GM18498 (cell line): Measurements from ENCODE around the gene CDK17.

Source experiments
- ATAC-seq: cut with Tn5 transposase; IDR thresholded peaks from one replicate; pipeline ENCODE4 v1.9.1; 2021; ENCODE audit warnings: mild to moderate bottlenecking, moderate library complexity; ENCODE audit not compliant: unreplicated experiment

Gene CDK17

DNA sequence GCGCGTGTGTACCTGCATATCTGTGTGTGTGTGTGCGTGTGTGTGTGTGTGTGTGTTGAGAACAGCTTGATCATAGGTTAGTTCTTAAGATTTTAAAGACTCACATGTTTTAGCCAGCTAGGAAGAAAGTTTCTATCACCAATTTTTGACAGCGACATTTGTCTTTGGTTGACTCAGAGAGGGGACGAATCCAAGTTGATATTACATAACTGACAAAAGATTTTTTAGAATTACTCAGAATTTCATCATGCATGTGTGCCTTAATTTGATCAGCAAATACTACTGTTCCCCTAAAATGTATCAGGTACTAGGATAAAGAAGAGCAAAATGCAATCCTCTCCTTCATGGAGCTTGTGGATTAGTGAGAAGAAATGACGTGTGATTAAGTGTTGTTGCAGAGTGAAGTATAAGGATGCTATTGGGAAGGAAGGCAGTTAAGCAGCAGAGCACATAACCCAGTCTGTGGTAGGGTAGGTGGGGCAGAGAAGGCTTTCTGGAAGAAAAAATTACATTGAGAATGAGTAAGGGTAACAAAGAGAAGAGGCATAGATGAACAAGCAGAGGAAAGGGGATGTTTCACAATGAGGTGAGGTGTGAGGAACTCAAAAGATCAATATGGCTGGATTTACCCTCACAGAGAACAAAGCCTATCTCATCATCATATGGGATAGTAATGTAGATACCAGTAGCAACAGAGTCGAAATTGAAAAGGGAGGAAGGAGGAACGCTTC lies 128.6 kb downstream of the CDK17 start:
- no peak for ATAC-seq

DNA sequence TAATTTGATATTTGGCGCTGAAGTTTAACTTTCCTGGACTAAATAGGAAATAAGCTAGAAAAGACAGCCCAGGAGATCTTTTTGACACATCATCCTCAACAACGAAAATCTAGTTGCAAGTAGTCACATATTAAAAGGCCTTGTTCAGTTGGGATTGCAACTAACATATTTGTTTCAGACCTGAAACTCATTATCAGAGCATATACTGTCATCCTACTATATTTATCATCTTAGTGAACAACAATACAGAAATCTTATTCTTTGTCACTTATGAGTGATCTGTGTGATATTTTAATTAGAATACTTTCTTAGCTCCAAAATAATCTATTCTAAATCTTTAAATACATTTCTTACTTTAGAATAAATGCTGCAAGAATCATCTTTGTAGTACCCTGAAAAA lies 134.0 kb downstream of the CDK17 start:
- ATAC-seq: no peak

DNA sequence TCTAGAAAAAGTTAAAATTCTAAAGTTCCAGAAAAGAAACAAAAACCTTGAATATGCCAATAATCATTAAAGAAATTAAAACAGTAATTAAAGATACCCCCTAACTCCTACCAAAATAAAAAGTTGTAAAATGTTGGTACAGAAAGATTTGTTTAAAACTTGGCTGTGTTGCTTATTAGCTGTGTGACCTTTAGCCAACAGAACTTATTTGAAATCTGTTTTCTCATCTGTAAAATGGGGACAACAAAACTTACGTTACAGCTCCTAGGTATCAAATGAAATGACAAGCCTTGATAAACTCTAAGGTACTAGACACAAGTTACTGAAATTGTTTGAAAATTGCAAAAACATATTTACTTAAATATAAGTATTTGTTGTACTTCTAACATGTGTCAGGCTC lies 134.4 kb downstream of the CDK17 start:
- ATAC-seq: no peak

DNA sequence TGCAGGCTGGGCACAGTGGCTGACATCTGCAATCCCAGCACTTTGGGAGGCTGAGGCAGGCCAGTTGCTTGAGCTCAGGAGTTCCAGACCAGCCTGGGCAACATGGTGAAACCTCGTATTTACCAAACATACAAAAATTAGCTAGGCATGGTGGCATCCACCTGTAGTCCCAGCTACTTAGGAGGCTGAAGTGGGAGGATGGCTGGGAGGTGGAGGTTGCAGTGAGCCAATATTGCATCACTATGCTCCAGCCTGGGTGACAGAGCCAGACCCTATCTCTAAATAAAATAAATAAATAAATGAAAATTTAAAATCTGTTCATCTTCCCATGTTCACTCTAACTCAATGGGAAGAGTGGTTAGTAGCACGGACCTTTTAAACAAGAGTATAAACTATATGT lies 134.8 kb downstream of the CDK17 start:
- no peak for ATAC-seq

DNA sequence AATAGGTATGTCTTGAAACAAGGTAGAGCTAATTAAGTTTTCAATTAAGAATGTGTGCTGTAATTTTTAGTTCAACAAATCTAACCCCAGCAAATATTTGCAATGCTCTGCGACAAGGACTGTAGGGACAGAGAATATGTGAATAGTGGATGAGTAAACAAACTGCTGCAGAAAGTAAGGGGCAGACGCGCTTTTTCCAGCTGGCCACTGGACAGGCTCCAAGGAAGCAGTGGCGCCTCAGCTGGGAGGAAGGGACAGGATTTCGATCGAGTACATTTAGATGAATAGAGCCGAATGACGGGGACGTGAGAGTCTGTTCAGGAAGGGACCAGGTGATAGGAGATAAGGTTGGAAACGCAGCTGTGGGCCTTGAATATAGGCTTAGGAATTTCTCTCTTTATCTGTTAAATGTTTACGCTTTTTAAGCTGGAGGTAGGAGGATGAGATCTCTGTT lies 136.8 kb downstream of the CDK17 start:
- ATAC-seq: no peak

DNA sequence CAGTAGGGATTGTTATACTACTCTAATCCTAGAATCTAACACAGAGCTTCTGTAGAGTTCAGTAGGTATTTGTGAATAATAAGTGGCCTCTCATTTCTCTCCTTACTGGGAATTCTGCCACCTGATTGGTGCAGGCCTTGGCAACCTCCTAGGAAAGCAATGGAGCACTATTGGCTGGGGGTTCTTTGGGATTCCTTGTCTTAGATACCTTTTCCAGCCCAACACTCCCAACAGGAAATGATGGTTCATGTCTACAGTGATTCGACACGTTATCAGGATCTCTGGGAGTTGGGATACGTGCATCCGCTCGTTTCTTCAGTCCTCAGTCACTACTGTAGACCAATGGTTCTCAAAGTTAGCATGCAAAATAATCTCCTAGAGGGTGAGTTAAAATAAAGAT lies 138.7 kb downstream of the CDK17 start:
- no peak for ATAC-seq

DNA sequence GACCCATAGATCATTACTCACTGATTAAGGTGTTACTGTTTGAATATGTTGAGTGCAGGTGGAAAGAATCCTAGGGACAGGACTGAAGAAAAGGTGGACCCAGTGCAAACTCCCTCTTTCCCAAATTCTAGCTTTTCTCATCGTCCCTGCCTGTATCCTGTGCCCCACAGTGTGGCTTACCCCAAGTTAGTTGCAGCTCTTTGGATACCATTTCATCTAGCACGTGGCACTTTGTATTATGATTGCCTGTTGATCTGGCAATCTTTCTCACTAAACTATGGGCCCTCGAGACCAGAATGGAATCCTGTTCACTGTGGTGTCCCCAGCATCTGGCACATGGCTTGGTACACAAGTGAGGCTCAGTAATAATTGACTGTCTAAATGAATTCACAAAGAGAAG lies 139.6 kb downstream of the CDK17 start:
- no peak for ATAC-seq

DNA sequence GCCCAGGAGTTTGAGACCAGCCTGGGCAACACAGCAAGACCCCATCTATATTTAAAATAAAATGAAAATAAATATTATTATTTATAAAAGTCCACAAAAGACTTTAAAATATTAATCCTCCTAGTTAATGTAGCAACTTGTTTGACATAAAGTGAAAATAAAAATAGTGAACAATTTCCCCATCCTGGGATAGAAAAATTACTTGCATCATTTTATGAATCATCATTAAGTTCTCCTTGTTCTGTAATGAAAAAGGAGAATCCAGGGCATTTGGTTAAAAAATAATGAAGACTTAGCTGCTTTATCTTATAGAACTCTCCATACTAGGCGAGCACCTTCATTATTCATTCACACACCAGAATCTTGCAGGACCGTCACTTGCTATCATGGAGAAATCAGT lies 140.0 kb downstream of the CDK17 start:
- no peak for ATAC-seq

DNA sequence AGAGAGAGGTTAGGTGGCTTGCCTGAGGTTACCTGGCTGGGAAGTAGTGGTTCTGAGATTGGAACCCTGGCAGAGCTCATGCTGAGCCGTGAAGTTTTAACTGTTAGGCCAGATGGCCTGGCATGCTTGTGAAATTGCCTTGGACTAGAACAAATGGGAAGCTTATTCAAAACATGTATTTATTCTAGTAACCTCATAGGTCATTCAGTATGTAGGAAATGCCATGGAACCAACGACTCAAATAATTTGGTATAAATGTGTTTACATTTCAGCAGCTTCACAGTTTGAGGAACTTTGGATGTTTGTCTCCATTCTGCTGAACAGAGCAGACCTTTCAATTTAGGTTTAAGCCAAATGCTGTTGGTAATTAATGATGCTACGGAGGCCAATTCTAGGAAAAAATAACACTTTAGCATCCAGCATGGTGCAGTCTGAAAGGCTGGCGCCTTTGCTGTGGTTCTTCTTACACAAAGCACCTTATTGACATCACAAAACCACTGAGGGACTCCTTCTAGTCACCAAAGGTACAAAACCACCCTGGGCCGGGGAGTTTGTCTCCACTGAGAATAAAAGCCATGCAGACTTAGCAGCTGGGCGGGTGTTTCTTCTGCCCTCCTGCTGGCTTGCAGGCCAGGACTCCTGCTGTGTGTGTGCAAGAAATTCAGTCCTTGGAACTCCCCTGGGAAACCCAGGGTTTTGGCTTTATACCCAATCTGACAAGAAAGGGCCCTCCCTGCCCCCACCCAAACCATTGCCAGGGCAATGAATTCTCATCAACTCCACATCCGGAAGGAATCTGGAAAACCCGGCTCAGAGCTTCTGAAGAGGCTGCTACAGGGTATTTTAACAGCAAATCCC lies 141.9 kb downstream of the CDK17 start:
- no peak for ATAC-seq

DNA sequence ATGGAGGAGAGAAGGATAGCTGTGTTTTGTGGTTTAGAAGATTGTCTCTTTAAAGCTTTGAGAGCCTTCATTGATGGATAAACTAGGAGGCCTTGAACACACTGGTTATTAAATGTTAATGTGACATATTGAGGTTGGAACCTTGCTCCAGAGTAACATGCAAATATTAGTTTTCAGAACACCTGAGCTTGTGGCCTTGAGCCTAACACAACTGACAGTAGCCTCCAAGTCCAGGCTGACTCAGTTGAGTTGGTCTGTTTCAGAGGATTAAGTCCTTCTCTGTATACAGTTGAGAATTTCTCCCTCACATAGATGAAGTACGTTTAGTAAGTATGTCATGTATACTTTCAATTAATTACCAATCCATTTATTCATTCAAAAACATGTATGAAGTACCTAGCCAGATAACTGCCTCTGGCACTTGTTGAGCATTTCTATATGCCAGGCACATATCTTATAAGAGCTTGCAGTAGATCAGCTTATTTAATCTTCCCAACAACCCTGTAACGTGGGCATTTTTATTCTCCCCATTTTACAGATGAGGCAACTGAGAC lies 142.6 kb downstream of the CDK17 start:
- ATAC-seq: no peak

DNA sequence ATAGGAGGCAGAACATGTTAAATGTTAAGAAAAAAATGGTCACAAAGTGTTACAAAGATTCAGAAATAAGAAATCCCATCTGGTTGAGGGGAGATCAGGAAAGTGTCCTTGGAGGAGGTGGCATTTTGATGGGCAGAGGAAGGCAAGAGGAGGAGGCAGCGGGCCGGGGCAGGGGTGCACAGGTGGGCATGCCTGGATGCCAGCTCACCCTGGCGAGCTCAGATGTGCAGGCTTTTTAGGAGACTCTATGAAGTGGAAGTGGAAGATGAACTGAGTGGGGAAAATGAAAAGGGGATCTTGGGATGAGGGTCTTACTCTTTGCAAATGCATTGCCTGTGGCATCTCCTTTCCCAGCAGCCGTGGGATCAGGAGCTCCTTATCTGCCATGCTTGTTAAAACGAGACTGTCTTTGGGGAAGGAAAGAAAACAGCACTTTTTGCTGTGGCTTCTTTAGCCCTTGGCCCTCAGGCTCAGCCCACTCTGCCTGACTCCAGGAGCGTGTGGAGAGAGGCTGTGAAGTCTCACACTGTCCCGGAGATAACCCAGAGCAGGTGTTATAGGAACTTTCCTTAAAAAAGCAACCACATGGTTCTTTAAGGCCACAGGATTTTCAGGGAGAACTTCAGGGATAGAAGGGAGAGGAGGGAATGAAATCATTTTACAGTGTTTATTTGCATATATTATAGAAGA lies 143.4 kb downstream of the CDK17 start:
- ATAC-seq: no peak

DNA sequence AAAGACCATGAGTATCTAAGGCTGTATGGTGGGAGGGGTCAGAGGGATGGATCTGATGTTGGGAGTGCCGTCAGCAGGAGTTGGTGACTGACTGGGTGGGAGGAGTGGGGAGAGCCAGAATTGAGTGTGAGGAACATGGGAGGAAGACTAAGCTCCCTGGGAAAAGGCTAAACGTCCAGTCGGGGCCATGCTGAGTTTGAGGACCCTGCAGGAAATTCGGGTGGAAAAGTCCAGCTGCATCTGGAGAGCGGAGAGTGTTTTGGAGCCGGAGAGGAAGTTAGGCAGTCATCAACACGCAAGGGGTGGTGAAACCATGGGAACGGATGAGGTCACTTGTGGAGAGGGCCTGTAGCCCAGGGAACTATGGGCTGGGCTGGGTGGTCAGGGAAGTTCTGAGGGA lies 145.2 kb downstream of the CDK17 start:
- no peak for ATAC-seq

DNA sequence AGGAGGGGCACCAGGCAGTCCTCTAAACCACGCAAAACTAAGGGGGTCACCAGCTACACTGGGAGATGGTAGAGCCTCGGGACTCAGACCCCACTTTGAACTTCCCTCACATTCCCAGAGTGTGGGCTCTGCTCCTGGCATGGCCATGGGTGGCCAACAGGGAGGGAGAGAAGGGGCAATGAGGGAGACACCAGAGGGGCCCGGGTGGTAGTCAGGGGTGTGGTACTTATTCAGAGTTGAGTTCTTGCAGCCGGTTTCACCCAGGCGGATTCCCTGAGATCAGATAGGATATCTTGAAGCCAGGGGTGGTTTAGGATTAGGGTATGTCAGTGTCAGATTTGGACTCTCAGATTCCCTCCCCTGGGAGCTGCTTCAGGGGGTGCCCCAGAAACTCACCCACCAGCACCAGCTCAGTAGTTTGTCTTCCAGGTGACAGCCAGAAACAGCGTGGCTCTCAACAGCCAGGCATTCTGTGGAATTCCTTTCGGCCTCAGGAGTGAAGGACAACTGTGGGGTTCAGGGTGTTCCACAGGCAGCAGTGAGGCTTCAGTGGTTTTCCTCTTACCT lies 150.0 kb downstream of the CDK17 start:
- ATAC-seq: no peak

DNA sequence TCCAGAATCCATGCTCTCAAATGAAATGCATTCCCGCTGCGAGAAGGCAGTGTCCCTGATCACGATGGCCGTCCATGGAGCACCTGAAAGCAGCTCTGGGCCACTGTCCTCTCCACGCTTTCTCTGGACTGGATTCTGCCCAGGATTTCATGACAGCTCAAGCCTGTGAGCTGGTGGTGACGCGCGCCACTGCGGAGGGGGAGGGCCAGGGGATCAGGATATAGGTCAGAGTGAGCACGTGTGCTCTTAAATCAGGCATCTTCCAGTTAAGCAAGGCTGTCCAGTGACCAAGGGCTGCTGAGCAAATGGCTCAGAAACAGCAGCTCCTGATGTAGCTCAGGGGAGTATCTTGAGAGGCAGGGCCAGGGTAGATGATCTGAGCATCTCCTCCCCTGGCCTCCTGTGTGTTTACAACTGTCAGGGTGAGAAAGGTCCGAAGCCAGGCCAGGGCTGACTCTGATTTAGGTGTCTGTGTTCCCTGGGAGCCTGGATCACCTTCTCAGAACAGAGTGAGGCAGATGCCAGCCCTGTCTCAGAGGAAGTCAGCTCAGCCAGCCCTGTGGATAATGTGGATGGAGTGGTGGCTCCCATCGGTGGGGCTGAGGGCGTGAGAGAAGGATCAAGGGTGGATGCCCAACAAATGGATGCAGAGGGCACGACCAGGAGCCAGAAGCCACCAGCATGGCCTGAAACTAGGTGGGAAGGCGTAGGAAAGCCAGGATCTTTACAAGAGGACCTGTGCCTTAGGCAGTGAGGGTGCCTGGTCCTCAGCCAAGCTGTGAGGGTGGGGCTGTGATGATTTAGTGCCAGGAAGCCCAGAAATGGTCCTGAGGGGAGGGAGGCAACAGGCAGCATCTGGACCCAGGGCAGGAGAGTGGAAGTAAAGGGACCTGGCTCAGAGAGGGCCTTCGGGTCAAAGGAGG lies 150.8 kb downstream of the CDK17 start:
- ATAC-seq: no peak

DNA sequence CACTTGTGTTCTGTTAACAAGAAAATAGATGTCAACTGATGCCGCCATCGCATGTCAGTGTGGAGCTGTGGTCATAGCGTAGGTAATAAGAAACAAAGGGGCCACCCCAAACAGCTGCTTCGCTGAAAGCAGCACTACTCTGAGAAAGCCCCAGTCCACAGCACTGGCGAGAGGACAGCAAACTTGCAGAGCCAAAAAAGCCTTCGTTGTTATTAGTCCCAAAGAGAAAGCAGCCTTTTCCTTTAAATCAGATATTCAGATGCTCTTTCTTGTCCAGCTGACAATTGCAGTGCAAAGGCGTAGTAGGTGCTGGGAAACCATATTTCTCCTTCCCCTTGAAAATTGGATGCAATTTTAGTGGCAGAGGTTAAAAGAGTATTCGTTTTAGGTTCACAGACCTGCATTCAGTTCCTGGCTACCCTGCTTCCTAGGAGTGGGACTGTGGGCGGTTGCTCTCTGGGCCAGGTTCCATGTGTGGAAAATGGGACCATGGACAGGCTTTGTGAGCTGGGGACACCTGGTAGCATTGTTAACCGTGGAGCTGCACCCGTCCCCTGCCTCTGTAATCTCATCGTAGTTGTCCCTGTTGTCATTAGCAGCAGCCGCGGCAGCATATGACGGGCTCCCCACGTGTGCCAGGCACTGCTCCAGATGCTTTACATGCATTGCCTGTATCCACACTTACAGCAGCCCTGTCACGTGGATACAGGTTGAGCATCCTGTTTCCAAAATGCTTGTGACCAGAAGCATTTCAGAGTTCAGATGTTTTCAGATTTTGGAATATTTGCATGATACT lies 151.9 kb downstream of the CDK17 start:
- ATAC-seq: no peak

DNA sequence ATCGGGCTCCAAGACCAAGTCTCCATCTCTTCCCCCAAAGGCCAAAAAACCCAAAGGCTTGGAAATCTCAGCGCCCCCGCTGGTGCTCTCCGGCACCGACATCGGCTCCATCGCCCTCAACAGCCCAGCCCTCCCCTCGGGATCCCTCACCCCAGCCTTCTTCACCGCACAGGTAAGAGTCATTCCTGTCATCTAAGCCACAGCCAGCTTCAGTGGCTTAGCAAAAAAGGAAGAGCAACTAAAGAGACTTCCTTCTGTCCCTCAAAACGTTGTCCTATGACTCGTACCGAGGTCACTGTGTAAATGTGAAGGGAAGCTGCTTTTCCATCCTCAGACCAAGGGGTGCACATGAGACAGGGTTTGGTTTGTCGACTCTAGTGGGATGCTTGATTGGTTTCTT lies 152.7 kb downstream of the CDK17 start:
- ATAC-seq: no peak

DNA sequence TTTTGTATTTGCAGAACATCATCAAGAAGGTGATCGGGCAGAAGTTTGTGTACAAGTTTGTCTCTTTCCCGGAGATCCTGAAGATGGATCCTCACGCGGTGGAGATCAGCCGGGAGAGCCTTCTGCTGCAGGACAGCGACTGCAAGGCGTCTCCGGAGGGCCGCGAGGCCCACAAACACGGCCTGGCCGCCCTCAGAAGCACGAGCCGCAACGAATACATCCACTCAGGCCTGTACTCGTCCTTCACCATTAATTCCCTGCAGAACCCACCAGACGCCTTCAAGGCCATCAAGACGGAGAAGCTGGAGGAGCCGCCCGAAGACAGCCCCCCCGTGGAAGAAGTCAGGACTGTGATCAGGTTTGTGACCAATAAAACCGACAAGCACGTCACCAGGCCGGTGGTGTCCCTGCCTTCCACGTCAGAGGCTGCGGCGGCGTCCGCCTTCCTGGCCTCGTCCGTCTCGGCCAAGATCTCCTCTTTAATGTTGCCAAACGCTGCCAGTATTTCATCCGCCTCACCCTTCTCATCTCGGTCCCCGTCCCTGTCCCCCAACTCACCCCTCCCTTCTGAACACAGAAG lies 153.2 kb downstream of the CDK17 start:
- no peak for ATAC-seq

DNA sequence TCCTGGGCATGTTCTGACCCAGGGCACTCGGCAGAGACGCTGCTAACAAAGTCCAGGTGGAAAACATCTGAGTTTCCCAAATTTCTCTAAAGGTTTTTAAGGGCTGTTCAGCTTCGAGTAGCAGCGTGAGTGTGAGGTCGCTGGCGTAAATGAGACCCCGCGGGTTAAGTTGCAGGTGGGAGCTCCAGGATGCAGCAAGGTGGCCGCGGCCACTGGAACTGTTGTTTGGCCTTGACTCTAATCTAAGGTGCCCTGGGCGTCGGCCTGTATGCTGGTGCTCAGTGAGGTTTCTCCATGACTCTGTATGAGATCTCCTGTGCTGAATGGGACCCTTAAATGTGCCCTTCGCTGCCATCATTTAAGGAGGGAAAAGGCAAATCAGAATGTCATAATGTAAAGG lies 155.4 kb downstream of the CDK17 start:
- ATAC-seq: no peak

DNA sequence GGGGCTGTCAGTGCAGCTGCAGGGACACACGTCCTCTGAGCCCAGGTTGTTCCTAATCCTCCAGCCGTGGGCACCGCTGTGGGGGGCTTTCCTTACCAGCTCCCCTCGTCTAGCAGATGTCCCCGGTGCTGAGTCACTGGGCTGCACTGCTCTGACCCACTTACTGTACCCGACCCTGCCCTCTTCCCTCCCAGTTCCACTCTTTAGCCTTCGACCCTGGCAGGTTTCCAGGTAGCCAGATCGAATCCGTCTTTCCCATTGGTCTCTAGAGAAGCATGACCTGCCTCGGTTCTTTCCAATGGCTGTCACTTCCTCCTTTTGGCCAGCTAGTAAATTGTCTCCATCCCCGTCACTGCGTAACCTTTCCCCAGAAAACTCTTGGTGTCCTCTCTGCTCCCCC lies 157.6 kb downstream of the CDK17 start:
- no peak for ATAC-seq
